ENCODE measurements around the gene UBE2R2. TPM values are rescaled to one million over a fixed set of nuclear protein-coding genes. Genes with fewer than 3 reads are reported as not detected.

The UBE2R2 gene
- total RNA-seq, 2 donors from 2014 or later = 66.4 to 74.4 TPM

- no peak for DNase-seq
- no peaks in the 10 kb centered on the region for H3K9me3 ChIP-seq (ENCODE audit: control insufficient read depth, low read length)
- no peak overlapping the region for H3K4me3 ChIP-seq (ENCODE audit: low read length)
- TF ChIP-seq CTCF (conservative IDR thresholded peaks at IDR 0.05) = no peak
- H3K27ac ChIP-seq (ENCODE audit: low read depth, low read length) = no peak overlapping the region
- H3K4me3 Mint-ChIP-seq = no peak overlapping the region
- no peak overlapping the region for H3K27ac Mint-ChIP-seq
- H3K27me3 ChIP-seq (ENCODE audit: control insufficient read depth, insufficient read depth, low read length, poor library complexity, severe bottlenecking) = no peaks in the 10 kb centered on the region
- no peaks in the 10 kb centered on the region for H3K27me3 Mint-ChIP-seq (ENCODE audit: insufficient read depth)
- H3K36me3 ChIP-seq (ENCODE audit: control insufficient read depth, insufficient read depth, low read length) = peaks cover 52% of the 10 kb centered on the region
- no peak overlapping the region for H3K9ac ChIP-seq (ENCODE audit: extremely low read depth, low read length, poor library complexity, severe bottlenecking)
- no peaks in the 10 kb centered on the region for H3K4me1 ChIP-seq (ENCODE audit: control insufficient read depth, insufficient read depth, low read length)
- H3K4me1 Mint-ChIP-seq = peaks cover 14% of the 10 kb centered on the region
- no peaks in the 10 kb centered on the region for H3K9me3 Mint-ChIP-seq
- H3K36me3 Mint-ChIP-seq (ENCODE audit: low read depth) = peaks cover 29% of the 10 kb centered on the region
- WGBS, 2 experiments (ENCODE audit: insufficient coverage in 1 of 2, insufficient read length in 1 of 2) = 92 to 100% methylated on average over 1 to 2 of the region's 2 CpGs
Measured at GRCh38 chr9:33906769-33907168, 89.8 kb downstream of the UBE2R2 start.

DNA sequence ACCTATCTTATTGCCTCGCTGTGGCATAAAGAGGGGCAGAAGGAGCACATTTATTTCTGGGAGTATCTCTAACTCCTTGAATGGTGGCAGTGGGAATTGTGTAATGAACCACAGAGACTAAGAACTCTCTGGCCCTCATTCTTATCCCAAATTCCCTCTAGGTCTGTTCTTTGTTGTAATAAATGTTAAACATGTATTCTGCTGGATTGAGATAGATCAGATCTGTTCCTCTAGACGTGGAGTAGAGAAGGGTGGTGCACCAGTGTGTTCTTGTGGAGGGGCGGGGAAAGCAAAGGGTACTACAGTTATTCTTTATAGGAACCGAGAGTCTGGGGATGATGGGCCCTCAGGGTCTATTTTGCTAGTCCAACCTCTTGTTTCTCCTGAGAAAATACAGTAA lies 90.4 kb downstream of the UBE2R2 start:
- Histone ChIP-seq H3K36me3 (ENCODE audit: control insufficient read depth, insufficient read depth, low read length) (peaks cover 52% of the 10 kb centered on the region), H3K9me3 (ENCODE audit: control insufficient read depth, low read length) (no peaks in the 10 kb centered on the region), H3K4me1 (ENCODE audit: control insufficient read depth, insufficient read depth, low read length) (no peaks in the 10 kb centered on the region), H3K27ac (ENCODE audit: low read depth, low read length) (no peak overlapping the region), H3K9ac (ENCODE audit: extremely low read depth, low read length, poor library complexity, severe bottlenecking) (no peak overlapping the region), H3K4me3 (ENCODE audit: low read length) (no peak overlapping the region), H3K27me3 (ENCODE audit: control insufficient read depth, insufficient read depth, low read length, poor library complexity, severe bottlenecking) (no peaks in the 10 kb centered on the region)
- peaks cover 14% of the 10 kb centered on the region for H3K4me1 Mint-ChIP-seq
- H3K27ac Mint-ChIP-seq = no peak overlapping the region
- H3K36me3 Mint-ChIP-seq (ENCODE audit: low read depth) = peaks cover 30% of the 10 kb centered on the region
- no peak for DNase-seq
- 96 to 100% methylated on average over 1 to 4 of the region's 4 CpGs for WGBS, 2 experiments (ENCODE audit: insufficient coverage in 1 of 2, insufficient read length in 1 of 2)
- no peaks in the 10 kb centered on the region for H3K27me3 Mint-ChIP-seq (ENCODE audit: insufficient read depth)
- H3K9me3 Mint-ChIP-seq = no peaks in the 10 kb centered on the region
- TF ChIP-seq CTCF (conservative IDR thresholded peaks at IDR 0.05) = no peak
- H3K4me3 Mint-ChIP-seq = no peak overlapping the region

DNA sequence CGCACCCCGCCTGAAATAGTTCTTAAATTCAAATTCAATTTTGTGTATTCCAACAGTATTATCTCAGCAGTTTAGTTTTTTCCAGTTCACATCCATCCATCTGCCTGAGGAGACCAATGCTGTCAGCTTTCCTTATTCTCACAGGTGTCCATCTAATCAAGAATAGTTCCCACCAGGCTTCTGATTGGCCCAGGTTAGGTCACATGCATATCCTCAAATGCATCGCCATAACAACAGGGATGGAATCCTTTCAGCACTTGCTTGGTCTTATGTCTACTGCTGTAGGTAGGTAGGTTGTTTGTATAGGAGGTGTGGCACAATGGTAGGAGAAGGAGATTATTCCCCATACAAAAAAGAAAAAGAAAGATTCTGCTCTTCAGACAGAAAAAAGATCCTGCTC lies 91.2 kb downstream of the UBE2R2 start:
- no peaks in the 10 kb centered on the region for H3K4me1 ChIP-seq (ENCODE audit: control insufficient read depth, insufficient read depth, low read length)
- no peaks in the 10 kb centered on the region for H3K27me3 ChIP-seq (ENCODE audit: control insufficient read depth, insufficient read depth, low read length, poor library complexity, severe bottlenecking)
- Mint-ChIP-seq H3K27me3 (ENCODE audit: insufficient read depth) (no peaks in the 10 kb centered on the region), H3K4me1 (peaks cover 13% of the 10 kb centered on the region), H3K4me3 (no peak overlapping the region), H3K9me3 (no peaks in the 10 kb centered on the region), H3K27ac (no peak overlapping the region), H3K36me3 (ENCODE audit: low read depth) (peaks cover 34% of the 10 kb centered on the region)
- peaks cover 52% of the 10 kb centered on the region for H3K36me3 ChIP-seq (ENCODE audit: control insufficient read depth, insufficient read depth, low read length)
- DNase-seq = no peak
- WGBS, 2 experiments (ENCODE audit: insufficient coverage in 1 of 2, insufficient read length in 1 of 2) = 98% methylated on average over 3 of the region's 3 CpGs; no CpG with 5 or more reads in 1 of the 2 experiments
- H3K9ac ChIP-seq (ENCODE audit: extremely low read depth, low read length, poor library complexity, severe bottlenecking) = no peak overlapping the region
- TF ChIP-seq CTCF (conservative IDR thresholded peaks at IDR 0.05) = no peak
- no peaks in the 10 kb centered on the region for H3K9me3 ChIP-seq (ENCODE audit: control insufficient read depth, low read length)
- H3K4me3 ChIP-seq (ENCODE audit: low read length) = no peak overlapping the region
- no peak overlapping the region for H3K27ac ChIP-seq (ENCODE audit: low read depth, low read length)
